A673 (cell line): ENCODE results near the gene EXOC6B. TPM values are rescaled to one million over a fixed set of nuclear protein-coding genes. Genes with fewer than 3 reads are reported as not detected.

Source experiments
- BruUV-seq: library from RNA; stranded (reverse); fragments of 400-500 nt; replicated peaks from 2 replicates; lab custom pipeline; 2021; lab: Mats Ljungman, UMichigan
- CTCF ChIA-PET: fragments of 300-600 bp; sonication (Branson Sonifier 250); formaldehyde crosslinking; loops from one replicate; lab custom pipeline; 2022; ENCODE audit warnings: antibody characterized with exemption; lab: Charles Lee
- POLR2A ChIA-PET: fragments of 300-600 bp; sonication (Branson Sonifier 250); formaldehyde crosslinking; loops from one replicate; lab custom pipeline; 2022; ENCODE audit warnings: antibody characterized with exemption; ENCODE audit not compliant: low non-redundant PET; lab: Charles Lee
- DNase-seq: peaks from one replicate; pipeline ENCODE4 v3.0.0-alpha.2; 2015; ENCODE audit warnings: low spot score
- H3K27ac ChIP-seq: fragments of 200-600 bp; sonication (generic); 2 replicates; pipeline ENCODE4 v1.5.1; 2016; ENCODE audit warnings: mixed run types, low read depth, mild to moderate bottlenecking, mixed read lengths, antibody characterized with exemption, low read length; ENCODE audit not compliant: poor library complexity, severe bottlenecking
- H3K27me3 ChIP-seq: fragments of 200-600 bp; sonication (generic); replicated peaks from 2 replicates; pipeline ENCODE4 v1.6.1; 2017; ENCODE audit warnings: mixed run types, low read depth, mild to moderate bottlenecking, mixed read lengths, antibody characterized with exemption, low read length; ENCODE audit not compliant: insufficient read depth, poor library complexity
- H3K36me3 ChIP-seq: fragments of 200-600 bp; sonication (generic); 2 replicates; pipeline ENCODE4 v1.6.1; 2016; ENCODE audit warnings: mixed run types, mild to moderate bottlenecking, mixed read lengths, antibody characterized with exemption, low read length; ENCODE audit not compliant: insufficient read depth, poor library complexity, severe bottlenecking
- H3K4me1 ChIP-seq: fragments of 200-600 bp; sonication (generic); 2 replicates; pipeline ENCODE4 v1.6.1; 2017; ENCODE audit warnings: mixed run types, mild to moderate bottlenecking, mixed read lengths, antibody characterized with exemption, low read length; ENCODE audit not compliant: insufficient read depth, poor library complexity, severe bottlenecking
- H3K4me3 ChIP-seq: fragments of 200-600 bp; sonication (generic); 2 replicates; pipeline ENCODE4 v1.5.1; 2016; ENCODE audit warnings: low read depth, mixed run types, mild to moderate bottlenecking, mixed read lengths, low read length; ENCODE audit not compliant: poor library complexity, severe bottlenecking
- H3K9me3 ChIP-seq: fragments of 200-600 bp; sonication (generic); 2 replicates; pipeline ENCODE4 v1.6.1; 2016; ENCODE audit warnings: mixed run types, low read depth, mild to moderate bottlenecking, mixed read lengths, antibody characterized with exemption, low read length; ENCODE audit not compliant: poor library complexity, severe bottlenecking
- EZH2 ChIP-seq: fragments of 200-600 bp; sonication (generic); IDR thresholded peaks from 2 replicates; pipeline ENCODE4 v1.6.1; 2017; ENCODE audit warnings: borderline replicate concordance, low read depth, mild to moderate bottlenecking, mixed read lengths, antibody characterized with exemption, low read length; ENCODE audit not compliant: poor library complexity, severe bottlenecking
- intact Hi-C: fragments of 100-400 bp; cut with micrococcal nuclease; formaldehyde crosslinking; loops from one replicate; pipeline ENCODE4 v1.10.0; 2022; ENCODE audit not compliant: unreplicated experiment
- total RNA-seq: library from RNA; stranded (reverse); gene quantifications from 2 replicates; pipeline ENCODE4 v1.2.3, GENCODE V29; 2021
- TF ChIP-seq, protein P1 (sequence below): fragments of 300-800, 200-600 bp; sonication (generic); conservative IDR thresholded peaks from 2 replicates; pipeline ENCODE4 v1.5.1; 2017; ENCODE audit warnings: low read depth, mild to moderate bottlenecking, antibody characterized with exemption, low read length, moderate library complexity, mixed read lengths

EXOC6B gene
- total RNA-seq, 1 experiment from 2014 or later = 138 TPM

DNA sequence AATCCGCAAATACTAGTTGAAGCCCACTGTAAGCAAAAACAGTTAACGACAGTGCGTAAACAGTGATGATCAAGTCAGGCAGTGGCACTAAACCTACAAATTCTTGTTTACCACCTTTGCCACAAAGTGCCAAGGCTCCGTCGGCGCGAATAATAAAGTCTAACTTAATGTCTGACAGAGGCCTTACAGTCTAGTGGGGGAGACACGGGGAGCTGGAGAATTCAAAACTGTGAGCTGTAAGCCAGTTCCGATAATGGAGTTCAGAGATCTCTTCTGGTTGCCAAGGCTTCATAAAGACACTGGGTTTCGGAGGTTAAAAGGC is 284 bp upstream of the EXOC6B start:
- Histone ChIP-seq H3K9me3 (no peaks in the 10 kb centered on the region), H3K4me1 (peaks cover 10% of the 10 kb centered on the region), H3K4me3 (peak overlapping the region; percentile 64), H3K27me3 (no peaks in the 10 kb centered on the region), H3K36me3 (no peaks in the 10 kb centered on the region), H3K27ac (no peak overlapping the region)
- DNase-seq = no peak
- intact Hi-C loops = no loop called here
- TF ChIP-seq, protein P1, sequence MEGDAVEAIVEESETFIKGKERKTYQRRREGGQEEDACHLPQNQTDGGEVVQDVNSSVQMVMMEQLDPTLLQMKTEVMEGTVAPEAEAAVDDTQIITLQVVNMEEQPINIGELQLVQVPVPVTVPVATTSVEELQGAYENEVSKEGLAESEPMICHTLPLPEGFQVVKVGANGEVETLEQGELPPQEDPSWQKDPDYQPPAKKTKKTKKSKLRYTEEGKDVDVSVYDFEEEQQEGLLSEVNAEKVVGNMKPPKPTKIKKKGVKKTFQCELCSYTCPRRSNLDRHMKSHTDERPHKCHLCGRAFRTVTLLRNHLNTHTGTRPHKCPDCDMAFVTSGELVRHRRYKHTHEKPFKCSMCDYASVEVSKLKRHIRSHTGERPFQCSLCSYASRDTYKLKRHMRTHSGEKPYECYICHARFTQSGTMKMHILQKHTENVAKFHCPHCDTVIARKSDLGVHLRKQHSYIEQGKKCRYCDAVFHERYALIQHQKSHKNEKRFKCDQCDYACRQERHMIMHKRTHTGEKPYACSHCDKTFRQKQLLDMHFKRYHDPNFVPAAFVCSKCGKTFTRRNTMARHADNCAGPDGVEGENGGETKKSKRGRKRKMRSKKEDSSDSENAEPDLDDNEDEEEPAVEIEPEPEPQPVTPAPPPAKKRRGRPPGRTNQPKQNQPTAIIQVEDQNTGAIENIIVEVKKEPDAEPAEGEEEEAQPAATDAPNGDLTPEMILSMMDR = no peak
- no peak for TF ChIP-seq EZH2
- no TSS peak for BruUV-seq
- CTCF ChIA-PET = no interaction called here
- POLR2A ChIA-PET = no interaction called here

DNA sequence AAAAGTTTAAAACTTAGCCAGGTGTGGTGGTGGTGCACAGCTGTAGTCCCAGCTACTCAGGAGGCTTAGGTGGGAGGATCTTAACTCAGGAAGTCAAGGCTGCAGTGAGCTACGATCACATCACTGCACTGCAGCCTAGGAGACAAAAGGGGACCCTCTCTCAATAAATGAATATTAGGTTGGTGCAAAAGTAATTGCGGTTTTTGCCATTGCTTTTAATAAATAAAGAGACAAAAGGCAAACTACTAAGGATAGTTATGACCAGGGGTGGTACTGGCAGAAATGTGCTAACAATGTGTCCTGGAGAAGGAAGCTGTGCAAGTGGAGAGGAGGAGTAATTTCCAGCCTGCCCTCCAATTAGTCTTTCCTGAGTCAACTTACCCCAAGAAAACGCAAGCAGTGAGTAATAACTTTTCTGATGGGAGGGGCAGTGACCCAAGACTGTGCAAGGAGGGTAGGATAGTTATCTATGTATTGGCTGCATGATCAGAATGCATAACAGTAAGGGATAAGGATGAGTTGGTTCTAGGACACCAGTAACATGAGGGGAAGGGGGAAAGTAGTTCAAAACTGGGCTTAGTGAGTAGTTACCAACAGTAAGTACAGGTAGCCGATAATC is 1.5 kb downstream of the EXOC6B start:
- ChIA-PET POLR2A (interaction anchor here (0.8 kb wide), 1 partner anchor 1454 kb away, joined by 3 read pairs; no protein-coding TSS in a partner anchor), CTCF (no interaction called here)
- no peaks in the 10 kb centered on the region for H3K36me3 ChIP-seq
- no TSS peak for BruUV-seq
- H3K9me3 ChIP-seq = no peaks in the 10 kb centered on the region
- intact Hi-C loops = no loop called here
- peak overlapping the region; percentile 64 for H3K4me3 ChIP-seq
- no peak overlapping the region for H3K27ac ChIP-seq
- no peaks in the 10 kb centered on the region for H3K27me3 ChIP-seq
- peak; percentile 22 for DNase-seq
- TF ChIP-seq, protein P1 = no peak
- TF ChIP-seq EZH2 = no peak
- peaks cover 10% of the 10 kb centered on the region for H3K4me1 ChIP-seq

DNA sequence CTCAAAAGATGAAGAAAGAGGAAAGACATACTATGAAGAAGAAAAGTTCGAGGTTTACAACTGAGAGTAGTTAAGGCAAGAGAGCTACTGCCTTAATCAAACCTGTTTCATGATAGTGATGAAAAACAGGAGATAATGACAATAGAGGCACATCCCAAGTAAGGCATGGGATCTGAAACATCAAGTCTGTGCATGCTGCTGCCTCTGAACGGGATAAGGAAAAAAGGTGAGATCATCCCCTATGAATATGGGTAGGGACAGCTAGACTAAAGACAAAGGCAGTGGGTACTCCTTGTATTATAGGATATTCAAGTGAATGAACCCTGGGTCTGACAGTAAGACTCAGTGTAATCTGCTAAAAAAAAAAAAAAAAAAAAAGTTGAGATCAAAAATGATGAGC is 3.0 kb downstream of the EXOC6B start:
- no peak for TF ChIP-seq EZH2
- TF ChIP-seq, protein P1 = no peak
- Histone ChIP-seq H3K9me3 (no peaks in the 10 kb centered on the region), H3K27ac (no peak overlapping the region), H3K4me3 (no peak overlapping the region), H3K27me3 (no peaks in the 10 kb centered on the region), H3K36me3 (no peaks in the 10 kb centered on the region), H3K4me1 (peaks cover 10% of the 10 kb centered on the region)
- CTCF ChIA-PET = interaction anchor here (0.7 kb wide), 1 partner anchor 708 kb away, joined by 5 read pairs; no protein-coding TSS in a partner anchor
- intact Hi-C loops = no loop called here
- POLR2A ChIA-PET = no interaction called here
- no TSS peak for BruUV-seq
- no peak for DNase-seq
